Sigmoid colon (tissue), 7 donors: Measurements from ENCODE around the gene INSL6. TPM values are rescaled to one million over a fixed set of nuclear protein-coding genes. Genes with fewer than 3 reads are reported as not detected.

Source experiments
- DNase-seq: peaks from one replicate; pipeline ENCODE4 v3.0.0-alpha.2; 2019
- H3K27ac ChIP-seq, 4 donors: fragments of 200-600 bp; sonication (generic); one replicate each; pipeline ENCODE4 v1.5.1; 2016 to 2019; ENCODE audit warnings: mild to moderate bottlenecking in 1 of 4
- H3K27me3 ChIP-seq, 3 donors: fragments of 200-600 bp; sonication (generic); one replicate each; pipeline ENCODE4 v1.5.1; 2019; ENCODE audit warnings: mild to moderate bottlenecking in 1 of 3
- H3K36me3 ChIP-seq, 4 donors: fragments of 200-600 bp; sonication (generic); one replicate each; pipeline ENCODE4 v1.5.1; 2016 to 2019
- H3K4me1 ChIP-seq, 4 donors: fragments of 200-600 bp; sonication (generic); one replicate each; pipeline ENCODE4 v1.5.1; 2017 to 2019
- H3K4me3 ChIP-seq, 4 donors: fragments of 200-600 bp; sonication (generic); one replicate each; pipeline ENCODE4 v1.5.1; 2017 to 2019; ENCODE audit warnings: mild to moderate bottlenecking in 2 of 4, moderate library complexity in 1 of 4
- H3K9me3 ChIP-seq, 4 donors: fragments of 200-600 bp in 3 of 4; sonication (generic) in 3 of 4; one replicate each; pipeline versions ENCODE4 v1.5.1 to v1.6.1; 2013 to 2019
- EP300 ChIP-seq, 4 donors: sonication (generic); formaldehyde crosslinking; IDR thresholded peaks; one replicate each; pipeline ENCODE4 v1.6.1; 2017; ENCODE audit warnings: antibody characterized with exemption in 4 of 4
- POLR2A ChIP-seq, 2 donors: fragments of 450-650 bp; IDR thresholded peaks; one replicate each; pipeline ENCODE4 v1.6.1; 2016; ENCODE audit warnings: antibody characterized with exemption in 2 of 2, mild to moderate bottlenecking in 2 of 2, moderate library complexity in 2 of 2
- POLR2AphosphoS5 ChIP-seq, 4 donors: sonication (generic); formaldehyde crosslinking; IDR thresholded peaks; one replicate each; pipeline ENCODE4 v1.6.1; 2017; ENCODE audit warnings: antibody characterized with exemption in 4 of 4
- WGBS, 2 donors: extraction: QIAGEN DNeasy Blood & Tissue Kit; methylation state at CpG; one replicate each; pipeline ENCODE4 v1.1.7; 2013; 5-methylcytosine and 5-hydroxymethylcytosine counted together
- intact Hi-C: fragments of 100-400 bp; cut with DNase I; formaldehyde crosslinking; loops from one replicate; pipeline ENCODE4 v1.15.1; 2023
- polyA plus RNA-seq, 3 donors: library from polyadenylated mRNA; stranded (reverse); fragments of 200-250 nt; gene quantifications; one replicate each; pipeline ENCODE4 v1.2.3, GENCODE V29; 2013
- total RNA-seq, 4 donors: library from RNA; depleted of rRNA; stranded (reverse); fragments of >200 nt; gene quantifications; one replicate each; pipeline ENCODE4 v1.1.0, GENCODE V29; 2016
- TF ChIP-seq, protein P1 (sequence below), 4 experiments: fragments of 450-650 bp in 3 of 4; fragments of 200-600 bp in 1 of 4; IDR thresholded peaks; one replicate each; pipeline ENCODE4 v1.5.1; 2016 to 2019; ENCODE audit warnings: antibody characterized with exemption in 4 of 4, mild to moderate bottlenecking in 3 of 4, moderate library complexity in 2 of 4
- donor health status: healthy with polysubstance abuse.
- donor health status: Bipolar disorder and iron deficiency.
- donor health status: healthy.

Gene INSL6
- total and polyA plus RNA-seq, 7 donors = not detected

DNA sequence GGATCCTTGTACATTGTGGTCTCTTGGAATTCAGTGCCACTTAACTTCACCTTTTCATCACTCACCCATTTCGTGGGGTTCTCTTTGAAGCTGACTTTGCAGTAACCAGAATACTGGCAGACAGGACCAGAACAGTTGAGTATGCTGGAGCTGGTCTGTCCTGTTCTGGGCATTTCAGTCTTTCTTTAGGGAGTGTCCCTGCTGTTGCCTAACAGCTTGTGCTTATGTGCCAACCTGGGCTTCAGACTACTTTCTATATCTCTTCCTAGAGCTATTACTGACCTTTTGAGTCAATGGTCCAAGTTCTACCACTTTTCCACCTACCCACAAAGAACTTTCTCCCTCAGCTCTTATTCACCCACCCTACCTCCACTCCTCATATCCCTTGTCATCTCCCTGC lies 10.0 kb upstream of the INSL6 start:
- Histone ChIP-seq H3K36me3 (no peaks in the 10 kb centered on the region), H3K4me1 (no peaks in the 10 kb centered on the region), H3K27me3 (no peaks in the 10 kb centered on the region), H3K9me3 (no peaks in the 10 kb centered on the region), H3K4me3 (no peak overlapping the region), H3K27ac (no peak overlapping the region)
- 65 to 71% methylated on average over 1 of the region's 1 CpG for WGBS, 2 donors
- TF ChIP-seq, protein P1, sequence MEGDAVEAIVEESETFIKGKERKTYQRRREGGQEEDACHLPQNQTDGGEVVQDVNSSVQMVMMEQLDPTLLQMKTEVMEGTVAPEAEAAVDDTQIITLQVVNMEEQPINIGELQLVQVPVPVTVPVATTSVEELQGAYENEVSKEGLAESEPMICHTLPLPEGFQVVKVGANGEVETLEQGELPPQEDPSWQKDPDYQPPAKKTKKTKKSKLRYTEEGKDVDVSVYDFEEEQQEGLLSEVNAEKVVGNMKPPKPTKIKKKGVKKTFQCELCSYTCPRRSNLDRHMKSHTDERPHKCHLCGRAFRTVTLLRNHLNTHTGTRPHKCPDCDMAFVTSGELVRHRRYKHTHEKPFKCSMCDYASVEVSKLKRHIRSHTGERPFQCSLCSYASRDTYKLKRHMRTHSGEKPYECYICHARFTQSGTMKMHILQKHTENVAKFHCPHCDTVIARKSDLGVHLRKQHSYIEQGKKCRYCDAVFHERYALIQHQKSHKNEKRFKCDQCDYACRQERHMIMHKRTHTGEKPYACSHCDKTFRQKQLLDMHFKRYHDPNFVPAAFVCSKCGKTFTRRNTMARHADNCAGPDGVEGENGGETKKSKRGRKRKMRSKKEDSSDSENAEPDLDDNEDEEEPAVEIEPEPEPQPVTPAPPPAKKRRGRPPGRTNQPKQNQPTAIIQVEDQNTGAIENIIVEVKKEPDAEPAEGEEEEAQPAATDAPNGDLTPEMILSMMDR (IDR thresholded peaks at IDR 0.05) = no peak
- intact Hi-C loops = no loop called here
- DNase-seq = no peak

DNA sequence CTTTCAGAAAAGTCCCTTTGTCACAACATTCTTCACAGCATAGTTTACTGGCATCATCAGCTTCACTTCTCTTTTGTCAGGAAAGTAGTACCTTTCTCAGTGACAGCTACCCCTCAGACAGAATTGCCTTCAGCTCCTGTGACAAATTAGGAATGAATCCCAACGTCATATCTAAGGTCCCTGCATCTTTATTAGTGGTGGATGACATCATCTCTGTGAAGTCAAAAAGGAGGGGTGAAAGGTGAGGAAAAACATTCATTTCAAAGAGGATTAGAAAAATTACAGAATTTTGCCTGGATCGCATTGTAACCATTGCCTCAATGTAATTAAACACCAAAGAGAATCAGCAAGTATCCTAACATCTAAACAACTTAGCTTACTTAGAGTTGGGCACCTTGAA lies 7.9 kb upstream of the INSL6 start:
- WGBS, 2 donors = 51 to 63% methylated on average over 2 of the region's 2 CpGs
- no peaks in the 10 kb centered on the region for H3K9me3 ChIP-seq
- H3K4me1 ChIP-seq = no peaks in the 10 kb centered on the region
- no peak overlapping the region for H3K27ac ChIP-seq
- no peak overlapping the region for H3K4me3 ChIP-seq
- DNase-seq = no peak
- no peaks in the 10 kb centered on the region for H3K36me3 ChIP-seq
- intact Hi-C loops = no loop called here
- H3K27me3 ChIP-seq = no peaks in the 10 kb centered on the region
- no peak for TF ChIP-seq EP300 (IDR thresholded peaks at IDR 0.05)
- TF ChIP-seq, protein P1 (IDR thresholded peaks at IDR 0.05) = no peak
- no peak for TF ChIP-seq POLR2AphosphoS5 (IDR thresholded peaks at IDR 0.05)
- no peak for TF ChIP-seq POLR2A (IDR thresholded peaks at IDR 0.05)

DNA sequence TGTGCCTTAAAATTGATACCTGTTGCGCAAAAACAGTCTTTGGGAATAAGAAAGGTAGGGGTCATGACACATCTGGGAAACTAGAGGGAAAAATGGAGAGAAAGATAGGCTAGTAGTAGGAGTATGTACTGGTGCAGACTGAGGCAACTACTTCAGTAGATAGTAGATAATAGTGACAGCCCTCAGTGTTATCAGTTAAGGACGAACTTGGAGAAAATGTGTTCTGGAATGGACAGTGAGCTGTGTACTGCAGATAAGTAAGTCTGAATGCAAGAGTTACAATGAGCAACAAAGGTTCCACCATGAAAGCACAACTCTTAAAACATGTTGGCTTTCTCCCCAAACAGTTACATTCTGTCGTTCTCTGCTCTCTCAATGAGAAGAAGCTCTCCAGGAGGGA lies 6.5 kb upstream of the INSL6 start:
- no peaks in the 10 kb centered on the region for H3K9me3 ChIP-seq
- no peaks in the 10 kb centered on the region for H3K4me1 ChIP-seq
- no peaks in the 10 kb centered on the region for H3K27me3 ChIP-seq
- H3K4me3 ChIP-seq = no peak overlapping the region
- no peak overlapping the region for H3K27ac ChIP-seq
- WGBS, 2 donors = 88 to 92% methylated on average over 3 of the region's 3 CpGs
- intact Hi-C loops = no loop called here
- H3K36me3 ChIP-seq = no peaks in the 10 kb centered on the region
- no peak for DNase-seq
- no peak for TF ChIP-seq EP300 (IDR thresholded peaks at IDR 0.05)
- TF ChIP-seq, protein P1 (IDR thresholded peaks at IDR 0.05) = no peak
- no peak for TF ChIP-seq POLR2AphosphoS5 (IDR thresholded peaks at IDR 0.05)
- no peak for TF ChIP-seq POLR2A (IDR thresholded peaks at IDR 0.05)

DNA sequence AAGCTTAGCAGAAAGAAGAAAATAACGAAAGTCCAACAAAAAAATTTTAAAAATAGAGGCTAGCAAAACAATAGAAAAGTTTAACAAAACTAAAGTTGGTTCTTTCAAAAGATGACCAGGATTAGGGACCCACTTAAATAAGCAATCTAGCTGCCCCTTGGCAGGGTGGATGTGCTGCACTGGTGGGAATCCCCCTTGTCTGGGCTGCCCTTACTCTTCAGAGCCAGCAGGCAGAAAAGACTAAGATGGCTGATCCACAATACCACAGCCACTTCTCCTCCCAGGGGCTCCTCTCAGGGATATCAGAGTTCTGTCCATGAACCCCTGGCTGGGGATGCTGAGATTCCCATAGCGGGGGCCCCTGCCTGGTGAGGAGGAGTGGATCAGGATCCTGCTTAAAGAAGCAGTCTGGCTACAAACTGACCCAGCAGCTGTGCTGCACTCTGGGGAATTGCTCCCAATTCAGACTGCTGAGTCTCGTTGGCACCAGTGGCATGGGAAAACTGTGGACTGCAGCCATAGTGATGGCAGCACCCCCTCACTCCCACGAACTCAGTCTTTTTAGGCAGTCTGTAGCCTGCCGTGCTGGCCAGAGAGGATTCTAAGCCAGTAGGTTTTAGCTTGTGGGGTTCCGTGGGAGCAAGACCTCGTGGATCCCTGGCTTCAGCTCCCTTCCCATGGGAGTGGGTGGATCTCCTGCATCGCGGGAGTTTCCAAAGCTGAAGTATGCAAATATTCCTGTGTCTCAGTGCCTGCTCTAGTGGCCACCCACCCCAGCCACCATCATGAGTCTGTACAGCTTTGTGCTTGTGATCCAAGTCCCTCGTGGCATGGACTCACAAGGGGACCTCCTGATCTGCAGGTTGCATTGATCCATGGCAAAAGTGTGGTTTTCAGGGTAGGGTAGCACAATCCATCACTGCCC lies 2.9 kb upstream of the INSL6 start:
- no peak for DNase-seq
- intact Hi-C loops = loop anchor here (10.0 kb wide), 1 partner anchor 406 kb away; no protein-coding TSS in a partner anchor
- Histone ChIP-seq H3K36me3 (no peaks in the 10 kb centered on the region), H3K27ac (no peak overlapping the region), H3K9me3 (no peaks in the 10 kb centered on the region), H3K4me3 (no peak overlapping the region), H3K27me3 (no peaks in the 10 kb centered on the region), H3K4me1 (no peaks in the 10 kb centered on the region)
- TF ChIP-seq POLR2AphosphoS5 (IDR thresholded peaks at IDR 0.05) (no peak), EP300 (IDR thresholded peaks at IDR 0.05) (no peak), POLR2A (IDR thresholded peaks at IDR 0.05) (no peak)
- TF ChIP-seq, protein P1 (IDR thresholded peaks at IDR 0.05) = no peak
- 77 to 82% methylated on average over 10 of the region's 10 CpGs for WGBS, 2 donors
